Measurements from ENCODE around the gene RNF114.

DNA sequence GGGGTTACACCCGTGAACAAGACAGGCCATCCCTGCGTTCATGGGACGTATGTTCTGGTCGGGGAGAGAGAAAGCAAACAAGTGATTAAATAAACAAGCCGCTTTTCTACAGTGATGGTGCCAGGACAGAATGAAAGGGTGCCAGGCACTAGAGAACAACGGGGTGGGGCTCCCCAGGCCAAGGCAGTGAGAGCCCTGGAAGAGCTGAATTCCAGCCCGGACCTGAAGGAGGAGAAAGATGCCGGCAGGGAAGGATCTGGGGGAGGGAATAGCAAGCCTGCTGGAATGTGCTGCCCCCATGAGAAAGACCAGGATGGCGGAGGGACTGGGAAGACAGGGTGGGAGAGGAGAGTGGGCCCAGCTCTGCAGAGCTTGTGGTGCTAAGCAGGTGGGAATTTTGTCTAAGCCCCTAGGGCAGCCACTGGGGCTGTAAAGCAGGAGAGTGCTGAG, 54.1 kb downstream of the RNF114 start:
- TF ChIP-seq, protein P1, sequence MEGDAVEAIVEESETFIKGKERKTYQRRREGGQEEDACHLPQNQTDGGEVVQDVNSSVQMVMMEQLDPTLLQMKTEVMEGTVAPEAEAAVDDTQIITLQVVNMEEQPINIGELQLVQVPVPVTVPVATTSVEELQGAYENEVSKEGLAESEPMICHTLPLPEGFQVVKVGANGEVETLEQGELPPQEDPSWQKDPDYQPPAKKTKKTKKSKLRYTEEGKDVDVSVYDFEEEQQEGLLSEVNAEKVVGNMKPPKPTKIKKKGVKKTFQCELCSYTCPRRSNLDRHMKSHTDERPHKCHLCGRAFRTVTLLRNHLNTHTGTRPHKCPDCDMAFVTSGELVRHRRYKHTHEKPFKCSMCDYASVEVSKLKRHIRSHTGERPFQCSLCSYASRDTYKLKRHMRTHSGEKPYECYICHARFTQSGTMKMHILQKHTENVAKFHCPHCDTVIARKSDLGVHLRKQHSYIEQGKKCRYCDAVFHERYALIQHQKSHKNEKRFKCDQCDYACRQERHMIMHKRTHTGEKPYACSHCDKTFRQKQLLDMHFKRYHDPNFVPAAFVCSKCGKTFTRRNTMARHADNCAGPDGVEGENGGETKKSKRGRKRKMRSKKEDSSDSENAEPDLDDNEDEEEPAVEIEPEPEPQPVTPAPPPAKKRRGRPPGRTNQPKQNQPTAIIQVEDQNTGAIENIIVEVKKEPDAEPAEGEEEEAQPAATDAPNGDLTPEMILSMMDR (IDR thresholded peaks at IDR 0.05; ENCODE audit: insufficient read depth, low read depth, low read length) = no peak
- TF ChIP-seq EZH2 (IDR thresholded peaks at IDR 0.05; ENCODE audit: insufficient read depth, low read length) = no peak
